IMR-90 (cell line): Measurements from ENCODE around the gene CIITA. TPM values are rescaled to one million over a fixed set of nuclear protein-coding genes. Genes with fewer than 3 reads are reported as not detected.

Experiments used
- ATAC-seq: fragments of 200-7000 bp; cut with Tn5 transposase; 2 replicates; pipeline ENCODE4 v1.9.1; 2020; ENCODE audit warnings: low read depth, mild to moderate bottlenecking, moderate library complexity
- BruUV-seq: library from RNA; stranded (reverse); fragments of 400-500 nt; replicated peaks from 2 replicates; lab custom pipeline; 2021; lab: Mats Ljungman, UMichigan
- CTCF ChIA-PET: fragments of 300-600 bp; formaldehyde crosslinking; extraction: SDS; loops from one replicate; lab custom pipeline; 2021; ENCODE audit warnings: antibody characterized with exemption; lab: Yijun Ruan, JAX
- POLR2A ChIA-PET: fragments of 300-600 bp; sonication (Branson Sonifier 250); formaldehyde crosslinking; loops from one replicate; lab custom pipeline; 2022; ENCODE audit warnings: antibody characterized with exemption; ENCODE audit not compliant: unreplicated experiment; lab: Charles Lee
- DNase-seq: peaks from one replicate; pipeline ENCODE4 v3.0.0; 2013
- H2AFZ ChIP-seq: replicated peaks from 2 replicates; pipeline ENCODE3; 2013; ENCODE audit warnings: low read length, mild to moderate bottlenecking; ENCODE audit not compliant: poor library complexity
- H2AK5ac ChIP-seq: 2 replicates; pipeline ENCODE4 v1.6.1; 2013; ENCODE audit warnings: low read depth, low read length, inconsistent platforms
- H2AK9ac ChIP-seq: replicated peaks from 2 replicates; pipeline ENCODE3; 2013; ENCODE audit warnings: mild to moderate bottlenecking, low read depth, low read length, moderate library complexity; ENCODE audit not compliant: poor library complexity
- H2BK120ac ChIP-seq: 2 replicates; pipeline ENCODE4 v1.6.1; 2013; ENCODE audit warnings: low read depth, low read length, inconsistent platforms
- H2BK15ac ChIP-seq: 3 replicates; pipeline ENCODE4 v1.6.1; 2013; ENCODE audit warnings: low read depth, low read length, inconsistent platforms
- H2BK20ac ChIP-seq: 2 replicates; pipeline ENCODE4 v1.6.1; 2013; ENCODE audit warnings: low read depth, mild to moderate bottlenecking, inconsistent platforms, low read length, moderate library complexity
- H2BK5ac ChIP-seq: 2 replicates; pipeline ENCODE4 v1.6.1; 2013; ENCODE audit warnings: mild to moderate bottlenecking, low read depth, low read length, inconsistent platforms; ENCODE audit not compliant: poor library complexity, severe bottlenecking
- H3K14ac ChIP-seq: replicated peaks from 2 replicates; pipeline ENCODE4 v1.6.1; 2013; ENCODE audit warnings: low read depth, low read length, inconsistent platforms
- H3K18ac ChIP-seq: 2 replicates; pipeline ENCODE4 v1.6.1; 2013; ENCODE audit warnings: low read depth, low read length, control low read depth
- H3K23ac ChIP-seq: 2 replicates; pipeline ENCODE4 v1.6.1; 2013; ENCODE audit warnings: low read depth, low read length, inconsistent platforms
- H3K27ac ChIP-seq: 2 replicates; pipeline ENCODE4 v1.5.1; 2013; ENCODE audit warnings: mild to moderate bottlenecking, control low read depth, low read length; ENCODE audit not compliant: insufficient read depth
- H3K27me3 ChIP-seq: 2 replicates; pipeline ENCODE4 v1.6.1; 2013; ENCODE audit warnings: low read length; ENCODE audit not compliant: control insufficient read depth, insufficient read depth
- H3K36me3 ChIP-seq: 2 replicates; pipeline ENCODE4 v1.6.1; 2013; ENCODE audit warnings: low read length, mixed read lengths; ENCODE audit not compliant: control insufficient read depth, insufficient read depth
- H3K4ac ChIP-seq: 2 replicates; pipeline ENCODE4 v1.6.1; 2013; ENCODE audit warnings: low read depth, low read length, inconsistent platforms
- H3K4me1 ChIP-seq: 2 replicates; pipeline ENCODE4 v1.6.1; 2013; ENCODE audit warnings: low read length, mixed read lengths; ENCODE audit not compliant: control insufficient read depth, insufficient read depth
- H3K4me2 ChIP-seq: 2 replicates; pipeline ENCODE4 v1.6.1; 2013; ENCODE audit warnings: low read depth, mild to moderate bottlenecking, control low read depth, low read length, moderate library complexity
- H3K4me3 ChIP-seq: 2 replicates; pipeline ENCODE4 v1.5.1; 2013; ENCODE audit warnings: low read depth, mild to moderate bottlenecking, control low read depth, low read length, moderate library complexity; ENCODE audit not compliant: insufficient read depth
- H3K56ac ChIP-seq: 2 replicates; pipeline ENCODE4 v1.6.1; 2013; ENCODE audit warnings: low read length, inconsistent platforms; ENCODE audit not compliant: insufficient read depth; ENCODE audit errors: extremely low read depth
- H3K79me1 ChIP-seq, 2 experiments: 2 replicates each; pipeline ENCODE4 v1.6.1; 2013; ENCODE audit warnings: low read length in 2 of 2, inconsistent platforms in 1 of 2, low read depth in 1 of 2
- H3K9ac ChIP-seq: 2 replicates; pipeline ENCODE4 v1.6.1; 2013; ENCODE audit warnings: low read depth, low read length, control low read depth
- H3K9me1 ChIP-seq: 2 replicates; pipeline ENCODE4 v1.6.1; 2013; ENCODE audit warnings: low read length, inconsistent platforms; ENCODE audit not compliant: insufficient read depth
- H3K9me3 ChIP-seq: 2 replicates; pipeline ENCODE4 v1.6.1; 2013; ENCODE audit warnings: low read length; ENCODE audit not compliant: control insufficient read depth, insufficient read depth
- H4K20me1 ChIP-seq: 2 replicates; pipeline ENCODE4 v1.6.1; 2013; ENCODE audit warnings: low read length, inconsistent platforms; ENCODE audit not compliant: insufficient read depth
- H4K5ac ChIP-seq: 2 replicates; pipeline ENCODE4 v1.6.1; 2013; ENCODE audit warnings: mild to moderate bottlenecking, low read depth, low read length, control low read depth
- H4K8ac ChIP-seq, 2 experiments: 2 replicates each; pipeline ENCODE4 v1.6.1; 2013; ENCODE audit warnings: low read depth in 2 of 2, low read length in 2 of 2, control low read depth in 1 of 2, inconsistent platforms in 1 of 2
- H4K91ac ChIP-seq: 2 replicates; pipeline ENCODE4 v1.6.1; 2013; ENCODE audit warnings: low read depth, low read length, inconsistent platforms; ENCODE audit not compliant: insufficient read depth
- BHLHE40 ChIP-seq: fragments of 150-350 bp; IDR thresholded peaks from 2 replicates; pipeline ENCODE4 v1.6.1; 2016; ENCODE audit warnings: mild to moderate bottlenecking, low read depth, low read length
- CEBPB ChIP-seq: IDR thresholded peaks from 2 replicates; pipeline ENCODE4 v1.6.1; 2012; ENCODE audit warnings: low read depth, low read length, improper control_type of control experiment
- CHD1 ChIP-seq: IDR thresholded peaks from 2 replicates; pipeline ENCODE4 v1.6.1; 2012; ENCODE audit warnings: low read depth, low read length, improper control_type of control experiment
- CTCF ChIP-seq: conservative IDR thresholded peaks from 2 replicates; pipeline ENCODE4 v1.5.1; 2012; ENCODE audit warnings: mild to moderate bottlenecking, low read depth, low read length, improper control_type of control experiment
- FOS ChIP-seq: fragments of 150-350 bp; IDR thresholded peaks from 2 replicates; pipeline ENCODE4 v1.6.1; 2016; ENCODE audit warnings: low read depth, low read length
- MAFK ChIP-seq: IDR thresholded peaks from 2 replicates; pipeline ENCODE4 v1.6.1; 2012; ENCODE audit warnings: low read depth, low read length, improper control_type of control experiment
- NFE2L2 ChIP-seq: fragments of 150-350 bp; IDR thresholded peaks from 2 replicates; pipeline ENCODE4 v1.6.1; 2016; ENCODE audit warnings: low read depth, mild to moderate bottlenecking, low read length
- POLR2A ChIP-seq: IDR thresholded peaks from 2 replicates; pipeline ENCODE4 v1.6.1; 2012; ENCODE audit warnings: mild to moderate bottlenecking, low read depth, low read length
- RFX5 ChIP-seq: IDR thresholded peaks from 2 replicates; pipeline ENCODE4 v1.8.0; 2012; ENCODE audit warnings: low read depth, mild to moderate bottlenecking, low read length, moderate library complexity
- SMC3 ChIP-seq: fragments of 150-350 bp; IDR thresholded peaks from 2 replicates; pipeline ENCODE4 v1.6.1; 2016; ENCODE audit warnings: low read depth, mild to moderate bottlenecking, antibody characterized with exemption, low read length, moderate library complexity
- USF2 ChIP-seq: fragments of 150-350 bp; IDR thresholded peaks from 2 replicates; pipeline ENCODE4 v1.6.1; 2017; ENCODE audit warnings: mild to moderate bottlenecking, antibody characterized with exemption, low read length, low read depth
- WGBS, 2 experiments: methylation state at CpG; one replicate each; pipeline versions ENCODE4 v1.1.5 to v1.1.7; 2013; ENCODE audit warnings: missing lambda C conversion rate in 2 of 2; ENCODE audit not compliant: insufficient read length in 1 of 2; ENCODE audit errors: extremely low coverage in 2 of 2; 5-methylcytosine and 5-hydroxymethylcytosine counted together
- dilution Hi-C: fragments of 300-500 bp; cut with HindIII; formaldehyde crosslinking; loops from one replicate; pipeline ENCODE4 v1.14.3; 2018; ENCODE audit warnings: low sequenced_read_pairs; ENCODE audit not compliant: unreplicated experiment
- in situ Hi-C: fragments of 300-500 bp; cut with MboI; formaldehyde crosslinking; loops from 3 replicates; pipeline ENCODE4 v1.14.3; 2019; ENCODE audit warnings: low sequenced_read_pairs, inconsistent platforms, mixed read lengths
- intact Hi-C: fragments of 100-400 bp; cut with micrococcal nuclease; formaldehyde crosslinking; loops from 2 replicates; pipeline ENCODE4 v1.10.0; 2022
- polyA plus RNA-seq, 3 experiments: library from polyadenylated mRNA; depleted of rRNA; stranded (reverse); fragments of >200 nt; gene quantifications; 2 replicates each; pipeline ENCODE4 v1.2.3, GENCODE V29; 2012; ENCODE audit warnings: low replicate concordance in 1 of 3
- total RNA-seq: library from RNA; depleted of rRNA; stranded (reverse); fragments of >200 nt; gene quantifications from 2 replicates; pipeline ENCODE4 v1.2.3, GENCODE V29; 2012

The CIITA gene
- total and polyA plus RNA-seq, 2 of the 4 experiments (the other 2 are of a cell fraction): 0.10 TPM; not detected in 1

- TF ChIP-seq USF2 (no peak), CTCF (no peak)
Measured at GRCh38 chr16:10867199-10867598, 9.8 kb upstream of the CIITA start (continued).

DNA sequence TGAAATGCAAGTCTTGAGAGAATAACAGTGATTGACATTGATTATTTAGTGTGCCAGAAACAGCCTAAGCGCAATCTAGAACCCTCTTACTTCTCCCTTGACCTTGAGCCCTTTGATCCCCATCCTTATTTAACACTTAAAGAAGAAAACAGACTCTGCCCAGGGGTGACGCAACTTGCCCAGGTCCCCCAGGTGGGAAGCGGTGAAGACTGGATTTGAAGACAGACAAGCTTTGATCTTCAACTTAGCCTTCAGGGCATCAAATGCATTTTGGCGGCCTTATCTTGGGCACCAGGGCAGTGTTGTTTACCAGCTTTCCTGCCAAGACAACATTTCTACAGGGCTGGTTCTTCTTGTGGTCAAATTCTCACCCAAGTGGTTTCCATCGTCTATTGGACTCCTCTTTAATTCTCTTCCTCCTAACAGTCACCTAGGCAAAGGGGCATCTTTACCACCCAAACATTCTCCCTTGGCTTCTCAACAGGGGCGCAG, 8.9 kb upstream of the CIITA start:
- Histone ChIP-seq H2AK5ac (no peak overlapping the region), H3K4me2 (no peak overlapping the region), H3K79me1 (no peaks in the 10 kb centered on the region), H3K27ac (no peak overlapping the region), H2BK5ac (no peak overlapping the region), H3K23ac (no peak overlapping the region), H2BK120ac (no peak overlapping the region), H4K91ac (no peak overlapping the region), H3K27me3 (peaks cover 4% of the 10 kb centered on the region), H2BK20ac (no peak overlapping the region), H2BK15ac (no peak overlapping the region), H3K18ac (no peak overlapping the region), H3K4me3 (no peak overlapping the region), H4K5ac (no peak overlapping the region), H3K14ac (no peak overlapping the region), H3K9ac (no peak overlapping the region), H3K36me3 (no peaks in the 10 kb centered on the region), H4K8ac (no peak overlapping the region), H3K4ac (no peak overlapping the region), H3K9me1 (0 out of 2 replicates have a peak, but pooled peaks cover 3% of the 10 kb centered on the region), H3K56ac (no peak overlapping the region), H3K4me1 (peaks cover 5% of the 10 kb centered on the region), H4K20me1 (no peaks in the 10 kb centered on the region), H2AK9ac (no peak overlapping the region), H2AFZ (no peak overlapping the region), H3K9me3 (no peaks in the 10 kb centered on the region)
- WGBS, 2 experiments: 86% methylated on average over 1 of the region's 6 CpGs; no CpG with 5 or more reads in 1 of the 2 experiments
- DNase-seq (no peak), ATAC-seq (no peak)
- in situ Hi-C loops: no loop called here
- ChIA-PET CTCF (interaction anchor here (0.6 kb wide), 1 partner anchor 261 kb away, joined by 3 read pairs; no protein-coding TSS in a partner anchor), POLR2A (no interaction called here)
- BruUV-seq: no TSS peak
- intact Hi-C loops: no loop called here
- dilution Hi-C loops: no loop called here
- TF ChIP-seq RFX5 (no peak), CEBPB (no peak), CHD1 (no peak), SMC3 (no peak), POLR2A (no peak), NFE2L2 (no peak), MAFK (no peak), FOS (no peak), BHLHE40 (no peak), USF2 (no peak), CTCF (no peak)
